HG03103 (cell line): ENCODE data around the gene ATP8A2.

Experiments used
- ATAC-seq: cut with Tn5 transposase; IDR thresholded peaks from one replicate; pipeline ENCODE4 v1.9.1; 2021; ENCODE audit warnings: low read depth; ENCODE audit not compliant: unreplicated experiment

ATP8A2 gene

DNA sequence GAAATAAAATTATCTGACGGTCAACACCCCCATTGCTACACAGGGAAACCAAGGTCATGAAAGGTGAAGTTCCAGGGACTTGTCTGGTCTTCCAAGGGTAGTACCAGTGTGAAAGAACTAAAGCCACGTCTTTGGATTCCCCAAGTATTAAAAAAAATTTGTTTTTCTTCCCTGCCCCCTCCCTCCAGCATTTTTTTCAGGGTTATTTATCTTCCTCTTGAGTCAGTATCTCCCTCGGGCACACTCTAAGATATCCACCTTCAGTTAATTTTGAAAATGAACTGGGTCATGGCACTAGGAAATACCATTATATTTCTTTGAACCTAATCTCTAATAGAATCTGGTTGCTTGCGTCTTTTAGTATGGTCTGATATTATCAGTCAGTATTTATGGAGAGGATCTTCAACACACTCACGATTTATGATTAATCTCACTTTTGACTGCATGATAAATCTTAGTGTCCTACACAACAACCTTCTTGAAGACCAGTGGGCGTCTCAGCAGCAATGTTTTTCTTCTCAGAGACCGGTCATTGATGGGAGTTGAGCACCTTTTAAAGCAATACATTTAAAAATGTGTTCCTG lies 9.1 kb downstream of the ATP8A2 start:
- no peak for ATAC-seq

DNA sequence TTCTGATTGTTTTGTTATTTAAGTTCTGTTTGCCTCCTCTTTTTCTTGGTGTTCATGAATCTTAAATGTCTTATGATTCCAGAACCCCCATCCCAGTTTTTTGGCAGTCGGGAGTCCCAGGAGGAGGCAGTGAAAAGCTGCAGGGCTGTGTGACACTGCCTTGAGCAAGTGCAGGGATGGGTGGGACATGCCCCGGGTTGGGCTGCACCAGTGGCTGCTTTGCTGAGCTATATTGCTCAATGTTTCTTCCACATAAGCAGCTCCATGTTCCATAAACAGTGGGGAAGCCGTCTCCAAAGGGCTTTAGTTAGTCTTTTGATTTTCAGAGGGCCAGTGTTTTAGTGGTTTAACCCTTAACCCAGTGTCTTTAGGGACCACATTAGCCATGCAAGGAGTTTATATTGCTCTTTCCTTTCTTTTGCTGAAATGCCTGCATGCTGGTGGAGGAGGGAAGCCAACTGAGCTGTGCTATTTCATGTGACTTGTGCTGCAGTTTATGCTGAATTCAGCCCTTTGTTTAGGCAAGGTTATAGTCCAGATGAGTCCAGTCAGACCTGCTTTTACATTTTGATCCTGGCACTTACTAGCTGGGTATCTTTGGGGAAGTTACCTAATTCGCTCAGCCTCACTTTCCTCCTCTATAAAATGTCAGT lies 13.1 kb downstream of the ATP8A2 start:
- ATAC-seq: no peak

DNA sequence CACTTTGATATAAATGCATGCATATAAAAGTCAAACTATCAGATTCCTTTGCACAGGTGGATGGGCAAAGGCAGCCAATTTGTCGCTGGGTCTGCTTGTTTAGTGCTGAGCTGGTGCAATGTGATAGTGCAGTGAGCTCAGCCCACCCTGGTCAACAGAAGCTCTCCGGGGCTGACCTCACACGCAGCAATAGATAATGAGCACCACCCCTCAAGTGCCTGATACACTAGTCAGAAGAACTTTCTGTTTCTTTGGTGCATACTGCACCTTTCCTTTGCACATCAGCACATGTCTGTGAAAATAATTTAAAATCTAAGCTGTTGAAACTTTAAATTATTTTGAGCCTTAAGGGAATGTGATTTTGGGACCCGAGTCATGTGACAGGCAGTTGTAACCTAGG lies 20.2 kb downstream of the ATP8A2 start:
- no peak for ATAC-seq

DNA sequence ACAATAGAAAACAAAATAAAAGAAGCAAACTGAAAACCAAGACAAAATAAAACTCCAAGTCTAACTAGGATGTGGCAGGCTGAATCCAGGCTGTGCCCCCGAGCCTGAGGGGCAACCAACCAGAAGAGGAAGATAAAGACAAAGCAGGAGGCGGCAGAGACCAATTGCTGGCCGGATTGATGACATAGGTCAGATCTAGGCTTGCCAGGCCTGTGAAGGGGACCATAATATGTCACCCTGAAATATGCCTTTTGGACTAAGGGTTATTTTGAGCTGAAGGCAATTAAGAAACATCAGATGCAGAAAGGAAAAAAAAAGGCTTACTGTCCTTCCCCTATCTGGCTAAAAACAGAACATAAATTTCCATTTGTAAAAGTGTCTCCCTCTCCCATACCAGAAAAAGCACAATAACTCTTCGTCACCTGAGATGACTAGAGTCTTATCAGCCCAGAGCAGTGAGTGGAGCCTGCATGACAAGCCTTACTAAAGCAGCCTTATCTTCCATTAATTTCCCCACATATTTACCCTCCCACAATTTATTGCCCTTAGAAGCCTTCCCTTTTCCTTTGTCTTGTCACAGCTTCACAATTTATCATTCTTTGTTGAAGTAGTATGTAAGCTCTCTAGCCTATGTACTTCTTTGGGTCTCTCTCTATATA lies 22.8 kb downstream of the ATP8A2 start:
- no peak for ATAC-seq

DNA sequence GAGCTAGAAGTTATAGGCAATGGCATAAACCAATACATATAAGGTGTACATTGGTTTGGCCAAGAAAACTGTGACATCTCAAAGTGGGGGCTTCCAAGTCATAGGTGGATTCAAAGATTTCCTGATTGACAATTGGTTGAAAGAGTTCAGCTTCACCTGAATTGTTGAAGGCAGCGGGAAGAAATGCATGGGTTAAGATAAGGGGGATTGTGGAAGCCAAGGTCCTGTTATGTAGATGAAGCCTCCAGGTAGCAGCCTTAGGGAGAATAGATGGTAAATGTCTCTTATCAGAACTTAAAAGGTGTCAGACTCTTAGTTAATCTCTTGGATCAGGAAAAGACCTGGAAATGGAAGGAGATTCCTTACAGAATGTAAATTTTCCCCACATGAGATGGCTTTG lies 26.0 kb downstream of the ATP8A2 start:
- ATAC-seq: no peak

DNA sequence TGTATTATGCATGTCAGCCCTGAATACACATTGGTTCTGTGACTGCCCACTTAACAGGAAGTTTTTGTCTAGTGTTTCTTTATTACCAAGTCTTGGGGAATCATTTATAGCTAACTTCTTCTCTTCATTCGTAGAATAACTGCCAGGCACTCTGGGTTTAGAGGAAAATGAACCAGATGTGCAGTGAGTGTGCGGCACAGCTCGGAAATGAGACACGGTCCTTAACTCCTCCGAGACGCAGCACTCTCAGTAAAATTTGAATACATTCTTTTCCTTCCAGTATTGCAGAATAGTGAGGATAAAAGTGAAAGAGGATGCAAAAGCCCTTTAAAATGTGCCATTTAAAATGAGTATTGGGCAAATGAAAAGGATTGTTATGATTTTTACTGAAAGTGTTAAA lies 29.2 kb downstream of the ATP8A2 start:
- no peak for ATAC-seq

DNA sequence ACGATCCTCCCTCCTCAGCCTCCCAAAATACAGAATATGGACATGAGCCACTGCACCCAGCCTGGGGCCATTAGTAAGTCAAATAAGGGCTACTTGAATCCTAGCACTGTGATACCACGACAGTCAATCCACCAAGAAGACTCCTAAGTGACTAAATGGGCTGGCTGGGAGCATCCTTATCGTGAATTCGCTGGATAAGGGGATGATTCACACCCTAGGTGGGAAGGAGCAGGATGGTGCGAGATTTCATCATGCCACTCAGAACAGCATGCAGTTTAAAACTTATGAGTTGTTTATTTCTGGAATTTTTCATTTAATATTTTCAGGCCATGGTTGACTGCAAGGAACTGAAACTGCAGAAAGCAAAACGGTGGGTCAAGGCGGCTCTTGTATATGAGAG lies 30.2 kb downstream of the ATP8A2 start:
- ATAC-seq: no peak

DNA sequence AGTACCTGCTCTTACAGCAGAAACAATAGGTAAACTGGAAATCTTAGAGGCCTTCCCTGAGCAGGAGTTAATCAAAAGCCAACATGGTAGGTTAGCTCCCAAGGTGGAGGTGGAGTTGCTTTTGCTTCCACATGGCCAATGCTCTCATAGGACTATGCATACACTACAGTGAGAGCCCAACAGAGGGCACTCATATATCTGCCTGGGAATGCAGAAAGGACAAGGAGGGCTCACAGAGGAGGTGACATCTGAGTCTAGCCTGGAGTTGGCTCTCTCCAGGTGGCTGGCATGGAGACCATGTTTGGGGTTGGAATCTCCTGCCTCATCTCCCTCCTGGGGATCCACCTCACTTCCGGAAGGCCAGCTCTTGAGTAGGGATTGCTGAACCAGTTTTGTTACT lies 34.6 kb downstream of the ATP8A2 start:
- no peak for ATAC-seq

DNA sequence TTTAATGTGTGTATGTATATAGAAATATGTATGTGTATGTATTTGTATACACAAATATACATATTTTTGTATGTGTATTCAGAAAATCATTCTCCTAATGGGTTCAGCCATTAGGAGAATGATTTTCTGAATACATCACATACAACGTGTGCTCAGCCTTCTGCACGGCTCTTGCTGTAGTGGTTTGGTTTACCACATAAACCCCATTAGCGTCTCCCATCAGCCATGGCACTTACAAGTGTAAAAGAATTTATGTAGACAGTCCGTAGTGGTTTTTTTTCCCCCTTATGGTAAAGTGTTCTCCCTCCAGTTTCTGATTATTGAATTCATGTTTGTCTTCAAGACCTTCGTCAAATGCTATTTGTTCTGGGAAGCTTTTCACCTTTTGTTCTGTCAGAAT lies 38.2 kb downstream of the ATP8A2 start:
- ATAC-seq: no peak

DNA sequence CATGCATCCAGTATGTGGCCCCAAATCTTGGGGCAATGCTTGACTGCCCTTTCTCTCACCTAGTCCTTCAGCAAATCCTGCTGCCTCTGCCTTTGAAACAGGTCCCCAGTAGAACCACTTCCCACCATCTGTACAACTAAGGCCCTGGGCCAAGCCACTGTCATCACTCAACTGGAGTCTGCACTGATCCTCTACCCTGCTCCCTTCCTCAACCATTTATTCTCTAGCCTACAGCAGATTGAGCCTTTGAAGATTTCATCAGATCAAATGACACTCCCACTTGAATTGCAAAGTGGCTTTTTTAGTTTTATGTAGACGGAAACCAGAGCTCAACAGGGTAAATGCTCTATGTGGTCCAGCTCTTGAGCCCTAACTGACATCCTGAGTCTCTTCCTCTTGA lies 43.5 kb downstream of the ATP8A2 start:
- ATAC-seq: no peak

DNA sequence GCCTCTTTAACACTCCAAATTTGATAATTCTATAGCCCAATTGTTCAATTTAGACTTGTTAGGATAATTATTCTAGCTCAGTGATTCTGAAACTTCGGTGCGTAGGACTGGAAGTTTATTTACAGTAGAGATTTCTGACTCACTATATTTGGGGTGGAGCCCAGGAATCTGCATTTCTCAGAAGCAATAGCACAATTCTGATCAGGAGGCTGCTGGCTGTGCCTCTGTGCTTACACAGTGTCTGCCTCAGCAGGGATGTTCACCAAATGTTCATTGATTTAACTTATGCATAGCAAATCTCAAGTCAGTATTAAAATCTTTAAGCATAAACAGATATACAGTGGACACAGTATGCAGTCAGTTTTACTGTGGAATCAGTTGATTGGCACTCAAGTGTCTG lies 45.8 kb downstream of the ATP8A2 start:
- no peak for ATAC-seq

DNA sequence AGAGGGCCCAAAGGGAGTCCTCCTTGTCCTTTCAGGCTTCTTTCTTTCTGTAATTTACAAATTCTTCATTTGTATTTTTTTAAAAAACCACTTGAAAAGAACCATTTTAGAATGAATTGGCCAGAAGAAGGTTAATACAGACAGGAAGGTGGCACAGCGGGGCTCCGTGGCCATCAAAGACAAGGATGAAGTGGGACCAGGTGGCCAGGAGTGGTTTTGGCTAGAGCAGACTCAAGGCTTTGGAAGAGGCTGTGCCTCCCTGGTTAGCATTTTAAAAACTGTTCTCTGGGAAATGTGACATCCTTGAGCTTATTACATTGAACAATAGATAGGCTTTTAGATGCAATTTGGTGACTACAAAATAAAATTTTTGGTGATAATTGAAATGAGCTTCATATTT lies 48.4 kb downstream of the ATP8A2 start:
- ATAC-seq: no peak

DNA sequence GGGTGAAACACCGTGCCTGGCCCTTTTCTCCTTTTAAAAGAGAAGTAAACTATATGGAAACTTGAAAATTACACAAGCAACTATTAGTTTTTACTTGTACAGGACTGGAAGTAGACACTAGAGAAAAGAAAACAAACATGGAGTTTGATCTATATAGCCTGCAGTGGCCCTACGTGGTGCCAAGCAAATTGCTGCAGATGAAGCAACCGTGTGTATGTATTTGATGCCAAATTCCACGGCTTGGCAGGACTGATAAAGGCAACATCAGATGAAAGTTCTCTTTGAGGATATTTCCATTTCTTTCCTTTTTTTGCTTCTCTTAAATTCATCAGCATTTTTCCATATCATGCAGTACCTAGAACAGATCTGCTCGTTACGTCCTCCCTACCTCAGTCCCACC lies 49.8 kb downstream of the ATP8A2 start:
- ATAC-seq: no peak

DNA sequence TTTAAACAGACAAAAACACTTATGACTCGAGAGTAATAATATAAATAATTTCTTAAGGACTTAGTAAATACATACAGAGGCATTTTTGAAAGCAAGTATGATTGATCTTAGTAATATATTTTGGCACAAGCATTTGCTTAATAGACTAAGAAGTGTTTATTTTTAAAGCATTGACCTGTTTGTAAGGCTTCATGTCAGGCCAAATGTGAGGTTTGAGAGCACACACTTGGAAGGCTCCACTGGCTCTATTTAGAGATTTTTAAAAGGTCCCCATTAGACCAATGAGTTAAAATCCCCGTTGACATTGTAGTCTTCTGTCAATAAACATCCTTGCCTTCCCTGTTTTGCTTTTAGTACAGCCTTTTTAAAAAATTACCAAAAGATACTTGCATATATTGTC lies 50.4 kb downstream of the ATP8A2 start:
- ATAC-seq: no peak

DNA sequence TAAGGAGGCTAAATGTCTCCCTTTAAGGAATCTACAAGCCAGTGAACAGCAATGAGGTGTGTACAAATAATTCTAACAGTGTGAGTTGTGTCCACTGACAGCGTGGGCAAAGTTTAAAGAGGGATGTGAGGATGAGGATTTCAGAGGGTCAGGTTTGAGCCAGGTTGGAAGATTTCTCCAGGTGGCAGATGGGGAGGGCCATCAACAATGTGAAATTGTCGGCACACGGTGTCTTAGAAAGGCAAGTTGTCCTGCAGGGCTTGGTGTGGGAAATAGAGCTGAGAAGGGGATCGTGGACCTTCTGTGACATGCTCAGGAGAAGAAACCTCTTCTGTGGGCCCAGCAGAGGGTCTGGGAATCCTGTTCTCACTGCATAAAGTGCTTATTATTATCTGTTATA lies 52.1 kb downstream of the ATP8A2 start:
- ATAC-seq: no peak

DNA sequence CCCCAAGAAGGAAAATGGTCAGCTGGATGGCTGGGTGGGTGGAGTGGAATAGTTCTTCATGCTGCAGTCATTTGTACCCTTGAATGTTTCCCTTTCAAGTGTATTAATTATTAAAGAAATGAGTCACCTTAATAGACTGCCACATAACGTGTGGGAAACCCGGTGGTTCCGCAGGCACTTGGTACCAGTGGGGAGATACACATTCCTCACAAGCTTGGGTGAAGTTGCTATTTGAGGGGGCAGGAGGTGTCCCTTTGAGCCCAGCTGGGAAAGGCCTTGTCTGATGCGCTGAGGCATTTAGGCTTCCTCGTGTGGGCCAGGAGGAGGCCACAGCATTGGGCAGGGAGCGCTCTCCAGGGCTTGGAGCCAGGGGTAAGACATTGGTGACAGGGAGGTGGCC lies 57.7 kb downstream of the ATP8A2 start:
- ATAC-seq: no peak

DNA sequence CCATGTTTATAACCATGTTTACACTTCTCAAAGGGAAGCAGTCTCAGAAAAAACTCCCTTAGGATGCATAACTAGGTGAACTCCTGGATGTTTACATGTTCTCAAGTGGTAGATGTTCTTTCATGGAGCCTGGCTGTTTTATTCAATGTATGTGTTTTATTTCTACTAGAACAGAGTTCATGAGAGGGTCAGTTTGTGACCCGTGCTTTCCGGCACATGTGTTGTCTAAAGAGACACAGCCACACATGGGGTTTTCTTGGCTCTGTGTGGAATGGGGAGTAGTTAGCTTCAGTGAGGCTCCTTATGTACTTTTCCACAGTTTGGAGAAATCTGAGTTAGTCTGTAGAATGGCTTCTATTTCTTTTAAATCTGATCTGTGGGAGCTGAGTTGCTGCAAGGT lies 60.9 kb downstream of the ATP8A2 start:
- no peak for ATAC-seq

DNA sequence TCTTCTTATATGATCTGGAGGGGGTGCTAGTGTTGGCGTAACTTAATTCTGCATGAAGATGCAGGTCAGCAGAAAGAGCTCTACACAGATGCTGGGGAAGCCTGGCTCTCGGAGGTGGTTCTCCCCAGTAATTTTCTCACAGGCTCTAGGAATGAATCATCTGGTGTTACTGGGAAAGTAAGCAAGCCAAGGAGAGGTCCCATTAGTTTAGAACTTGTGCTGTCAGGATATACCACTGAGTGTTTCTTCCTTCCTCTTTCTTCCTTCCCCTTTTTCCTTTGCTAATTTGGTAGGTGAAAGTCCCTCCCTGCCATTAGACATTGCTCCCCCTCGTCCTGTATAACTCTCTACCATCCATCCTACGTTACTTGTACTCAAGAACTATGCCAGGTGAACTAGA lies 68.3 kb downstream of the ATP8A2 start:
- ATAC-seq: no peak

DNA sequence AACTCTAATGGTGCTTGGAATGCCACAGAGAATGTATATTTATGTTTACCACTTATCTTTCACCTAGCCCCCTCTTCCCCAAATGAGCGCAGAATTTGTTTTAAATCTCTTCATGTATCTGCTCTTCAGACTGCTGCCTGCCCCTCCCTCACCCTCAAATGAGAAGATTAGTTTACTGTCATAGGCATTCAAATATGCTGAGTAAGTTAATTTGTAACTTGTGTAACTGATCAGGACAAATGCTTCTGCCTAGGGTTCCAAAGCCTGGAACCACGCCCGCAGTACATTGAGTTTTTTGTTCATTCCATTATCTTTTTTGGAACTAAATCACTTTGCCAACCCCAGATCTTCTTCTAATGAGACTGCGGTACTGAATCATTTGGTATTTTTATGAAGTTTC lies 74.5 kb downstream of the ATP8A2 start:
- no peak for ATAC-seq

DNA sequence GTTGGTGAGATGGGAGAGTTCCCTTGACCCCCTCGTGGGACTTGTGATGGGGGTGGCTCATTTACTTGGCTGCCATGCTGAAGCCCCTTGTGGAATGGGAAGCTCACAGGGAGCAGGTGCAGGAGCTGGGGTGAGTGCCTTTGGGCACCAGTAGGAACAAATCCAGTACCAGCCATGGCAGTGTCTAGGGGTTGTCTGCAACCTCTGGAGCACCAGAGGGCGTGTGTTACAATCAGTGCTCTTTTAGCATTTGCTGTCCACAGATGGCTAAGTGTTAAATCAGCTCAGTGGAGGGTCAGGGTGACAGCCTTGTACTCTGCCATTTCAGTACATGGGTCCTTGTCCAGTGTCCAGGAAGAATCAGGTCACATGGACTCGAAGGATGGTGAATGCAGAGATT lies 75.6 kb downstream of the ATP8A2 start:
- ATAC-seq: no peak

DNA sequence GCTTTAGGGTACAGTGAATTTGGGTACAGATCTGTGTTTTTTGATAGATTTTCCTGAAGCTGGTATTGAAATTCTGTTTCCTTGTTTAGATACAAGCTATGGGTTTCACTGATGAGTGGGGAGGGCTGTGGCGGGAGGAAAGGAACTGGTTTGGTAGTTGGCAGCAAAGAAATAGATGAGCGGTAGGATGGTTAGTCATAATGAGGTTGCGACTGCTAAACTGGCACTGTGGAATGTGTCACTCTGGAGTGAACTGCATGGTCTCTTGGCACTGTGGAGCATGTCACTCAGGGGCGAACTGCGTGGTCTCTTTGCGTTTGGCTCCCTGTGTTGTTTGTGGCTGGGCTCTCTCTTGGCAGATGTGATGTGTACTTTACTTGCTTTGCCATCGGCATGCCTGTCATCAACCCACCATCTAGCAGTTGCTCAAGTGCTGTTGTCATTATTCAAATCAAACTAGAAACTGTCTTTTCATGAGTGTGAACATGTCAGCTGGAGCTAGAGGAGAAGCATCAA lies 82.1 kb downstream of the ATP8A2 start:
- ATAC-seq: no peak

DNA sequence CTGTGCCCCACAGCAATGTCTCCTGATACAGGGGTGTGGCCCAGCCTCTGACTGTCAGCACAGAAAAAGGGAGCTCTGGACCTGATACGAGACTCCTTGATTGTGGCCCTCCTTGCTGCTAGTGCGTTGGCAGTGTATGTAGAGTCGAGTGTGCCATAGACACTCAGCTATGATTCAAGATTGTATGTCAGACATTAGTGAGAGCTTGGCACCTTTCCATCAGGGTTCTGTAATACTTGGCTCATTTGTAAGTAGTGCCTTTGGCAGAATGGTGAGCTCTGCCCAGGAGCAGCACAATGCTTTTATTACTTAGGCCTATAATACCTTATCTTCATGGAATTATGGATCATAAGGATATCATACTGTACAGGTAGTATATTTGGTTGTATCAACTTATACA lies 83.4 kb downstream of the ATP8A2 start:
- ATAC-seq: no peak
